ENCODE results near the gene TEX14.

GRCh38 chr17:58605470-58605869 lies 86.4 kb downstream of the TEX14 start:
- TF ChIP-seq POLR2A (IDR thresholded peaks at IDR 0.05) (no peak), CTCF (IDR thresholded peaks at IDR 0.05) (no peak)
